Uterus (tissue), 4 donors: ENCODE results near the gene MTUS2. TPM values are rescaled to one million over a fixed set of nuclear protein-coding genes. Genes with fewer than 3 reads are reported as not detected.

Experiments
- DNase-seq, 2 donors: peaks; one replicate each; pipeline ENCODE4 v3.0.0-alpha.2; 2019 to 2020
- H3K27ac ChIP-seq, 2 donors: fragments of 200-600 bp; sonication (generic); 1 replicate in 1 of 2; 2 replicates in 1 of 2; pipeline ENCODE4 v1.5.1; 2016 to 2018
- H3K27me3 ChIP-seq, 2 donors: fragments of 200-600 bp; sonication (generic); one replicate each; pipeline ENCODE4 v1.5.1; 2018 to 2019; ENCODE audit warnings: control low read depth in 1 of 2
- H3K36me3 ChIP-seq, 2 donors: fragments of 200-600 bp; sonication (generic); one replicate each; pipeline ENCODE4 v1.5.1; 2019; ENCODE audit warnings: control low read depth in 1 of 2
- H3K4me1 ChIP-seq, 2 donors: fragments of 200-600 bp; sonication (generic); one replicate each; pipeline ENCODE4 v1.5.1; 2018 to 2019; ENCODE audit warnings: control low read depth in 1 of 2
- H3K4me3 ChIP-seq, 2 donors: fragments of 200-600 bp; sonication (generic); 1 replicate in 1 of 2; 2 replicates in 1 of 2; pipeline ENCODE4 v1.5.1; 2018 to 2019; ENCODE audit warnings: mild to moderate bottlenecking in 1 of 2
- H3K9me3 ChIP-seq, 2 donors: fragments of 200-600 bp; sonication (generic); one replicate each; pipeline ENCODE4 v1.5.1; 2019; ENCODE audit warnings: control low read depth in 1 of 2
- POLR2A ChIP-seq, 2 donors: fragments of 450-650 bp; IDR thresholded peaks; one replicate each; pipeline ENCODE4 v1.6.1; 2016; ENCODE audit warnings: antibody characterized with exemption in 2 of 2, mild to moderate bottlenecking in 1 of 2, moderate library complexity in 1 of 2
- intact Hi-C: fragments of 100-400 bp; cut with DNase I; formaldehyde crosslinking; loops from one replicate; pipeline ENCODE4 v1.15.1; 2023; ENCODE audit warnings: low total_unique reads
- total RNA-seq, 4 donors: library from RNA; depleted of rRNA in 3 of 4; stranded (reverse); fragments of >200 nt in 3 of 4; gene quantifications; one replicate each; pipeline versions ENCODE4 v1.1.0 to v1.2.4, GENCODE V29; 2014 to 2023
- TF ChIP-seq, protein P1 (sequence below), 4 experiments: fragments of 200-600 bp in 2 of 4; fragments of 450-650 bp in 2 of 4; sonication (generic) in 2 of 4; IDR thresholded peaks; one replicate each; pipeline ENCODE4 v1.5.1; 2016 to 2019; ENCODE audit warnings: antibody characterized with exemption in 4 of 4, mild to moderate bottlenecking in 2 of 4, moderate library complexity in 1 of 4
- donor health status: DM: yes; HTN: yes; CAD: no.

The MTUS2 gene
- total RNA-seq, 4 donors from 2014 or later, result 0.26 to 4.0 (median 3.6) TPM; not detected in 1

DNA sequence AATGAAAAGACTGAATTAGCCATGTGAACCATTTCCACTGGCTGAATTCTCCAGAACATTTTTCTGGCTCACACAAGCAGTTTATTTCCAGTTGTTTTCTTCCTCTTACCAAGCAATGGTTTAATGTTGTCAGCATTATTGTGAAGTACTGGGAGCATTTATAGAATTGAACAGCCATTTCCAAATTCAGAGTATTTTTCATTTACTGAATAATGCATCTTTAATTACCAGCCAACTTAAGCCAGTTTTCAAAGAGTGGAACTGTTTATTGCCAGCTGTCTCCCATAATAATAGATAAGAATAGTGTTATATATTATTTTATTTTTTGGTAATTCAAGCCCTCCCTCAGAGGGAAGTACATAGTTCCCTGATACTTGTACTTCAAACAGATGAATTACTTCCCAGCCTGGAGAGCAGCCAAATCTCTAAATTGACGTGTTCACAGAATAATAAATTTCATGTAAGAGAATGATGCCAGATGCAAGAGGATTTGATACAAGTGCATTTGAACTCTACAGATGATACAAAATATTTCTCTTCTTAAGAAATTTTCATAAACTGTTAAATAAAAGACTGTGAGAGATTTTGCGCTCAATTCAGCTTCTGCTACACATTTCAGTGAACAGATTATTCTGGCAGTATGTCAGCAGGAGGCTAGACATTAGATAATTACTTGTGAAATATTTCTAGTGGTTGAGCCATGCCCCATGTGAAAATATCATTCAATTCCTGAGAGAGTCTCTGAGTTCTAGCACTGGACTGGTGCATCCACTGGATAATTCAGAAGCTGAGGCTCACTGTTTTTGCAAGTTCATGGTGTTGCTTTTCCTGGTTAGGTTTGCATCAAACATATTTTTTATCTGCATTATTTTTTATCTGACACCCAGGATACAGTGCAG lies 459.5 kb downstream of the MTUS2 start:
- no peaks in the 10 kb centered on the region for H3K4me1 ChIP-seq
- H3K36me3 ChIP-seq, result no peaks in the 10 kb centered on the region
- H3K27me3 ChIP-seq, result no peaks in the 10 kb centered on the region
- DNase-seq, result no peak
- no peaks in the 10 kb centered on the region for H3K9me3 ChIP-seq
- no peak for TF ChIP-seq POLR2A (IDR thresholded peaks at IDR 0.05)
- TF ChIP-seq, protein P1, sequence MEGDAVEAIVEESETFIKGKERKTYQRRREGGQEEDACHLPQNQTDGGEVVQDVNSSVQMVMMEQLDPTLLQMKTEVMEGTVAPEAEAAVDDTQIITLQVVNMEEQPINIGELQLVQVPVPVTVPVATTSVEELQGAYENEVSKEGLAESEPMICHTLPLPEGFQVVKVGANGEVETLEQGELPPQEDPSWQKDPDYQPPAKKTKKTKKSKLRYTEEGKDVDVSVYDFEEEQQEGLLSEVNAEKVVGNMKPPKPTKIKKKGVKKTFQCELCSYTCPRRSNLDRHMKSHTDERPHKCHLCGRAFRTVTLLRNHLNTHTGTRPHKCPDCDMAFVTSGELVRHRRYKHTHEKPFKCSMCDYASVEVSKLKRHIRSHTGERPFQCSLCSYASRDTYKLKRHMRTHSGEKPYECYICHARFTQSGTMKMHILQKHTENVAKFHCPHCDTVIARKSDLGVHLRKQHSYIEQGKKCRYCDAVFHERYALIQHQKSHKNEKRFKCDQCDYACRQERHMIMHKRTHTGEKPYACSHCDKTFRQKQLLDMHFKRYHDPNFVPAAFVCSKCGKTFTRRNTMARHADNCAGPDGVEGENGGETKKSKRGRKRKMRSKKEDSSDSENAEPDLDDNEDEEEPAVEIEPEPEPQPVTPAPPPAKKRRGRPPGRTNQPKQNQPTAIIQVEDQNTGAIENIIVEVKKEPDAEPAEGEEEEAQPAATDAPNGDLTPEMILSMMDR (IDR thresholded peaks at IDR 0.05), result no peak
- no peak overlapping the region for H3K27ac ChIP-seq
- intact Hi-C loops, result no loop called here
- H3K4me3 ChIP-seq, result no peak overlapping the region

DNA sequence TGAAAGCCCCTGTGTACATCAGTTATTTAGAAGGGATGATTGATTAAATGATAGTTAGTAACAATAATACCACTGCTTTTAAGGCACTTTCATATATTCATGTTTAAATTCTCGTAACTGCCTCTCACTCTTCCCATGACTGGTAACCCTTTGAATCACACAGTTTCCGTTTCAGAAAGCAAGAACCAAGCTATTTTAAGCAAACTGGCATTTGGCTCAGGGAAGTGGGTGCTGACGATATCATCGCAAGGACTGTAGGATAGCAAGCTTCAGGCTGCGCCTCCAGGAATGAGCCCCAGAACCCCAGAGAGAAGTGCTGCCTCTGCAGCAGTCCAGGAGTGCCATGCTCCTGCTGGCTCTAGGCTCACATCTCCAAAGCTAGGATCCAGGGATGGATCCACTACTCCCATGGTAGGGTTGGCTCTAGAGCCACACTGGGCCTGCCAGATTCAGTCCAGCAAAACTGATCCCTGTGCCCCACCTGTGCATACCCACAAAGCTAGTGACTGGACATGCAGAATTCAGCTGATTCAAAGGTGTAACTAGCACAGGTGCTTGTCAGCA lies 461.9 kb downstream of the MTUS2 start:
- no peak overlapping the region for H3K27ac ChIP-seq
- no peaks in the 10 kb centered on the region for H3K36me3 ChIP-seq
- intact Hi-C loops, result no loop called here

DNA sequence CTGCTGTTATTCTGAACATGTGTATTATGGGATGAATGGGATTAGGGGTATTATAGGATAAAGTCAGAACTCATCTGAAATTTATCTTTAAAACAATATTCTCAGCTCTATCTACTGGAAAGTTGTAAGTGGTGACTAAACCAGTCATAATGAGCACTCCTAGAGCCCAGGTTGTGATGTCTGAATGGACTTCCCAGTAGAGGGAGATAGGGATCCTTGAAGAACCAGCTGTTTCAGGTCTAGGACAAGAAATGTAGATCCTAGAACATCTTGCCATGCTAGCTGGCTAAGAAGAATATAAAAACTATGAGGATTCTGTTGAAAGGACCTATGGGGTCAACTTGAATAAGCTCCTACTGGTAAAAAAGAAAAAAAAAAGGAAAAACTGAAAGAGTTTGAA lies 464.6 kb downstream of the MTUS2 start:
- intact Hi-C loops, result no loop called here
- Histone ChIP-seq H3K9me3 (no peaks in the 10 kb centered on the region), H3K4me1 (no peaks in the 10 kb centered on the region), H3K36me3 (no peaks in the 10 kb centered on the region), H3K4me3 (no peak overlapping the region), H3K27ac (no peak overlapping the region), H3K27me3 (no peaks in the 10 kb centered on the region)
- DNase-seq, result no peak
- TF ChIP-seq, protein P1 (IDR thresholded peaks at IDR 0.05), result no peak
- TF ChIP-seq POLR2A (IDR thresholded peaks at IDR 0.05), result no peak

More for the DNA sequence above, 461.9 kb downstream of the MTUS2 start:
- TF ChIP-seq POLR2A (IDR thresholded peaks at IDR 0.05), result no peak
- TF ChIP-seq, protein P1 (IDR thresholded peaks at IDR 0.05), result no peak
- Histone ChIP-seq H3K27me3 (no peaks in the 10 kb centered on the region), H3K9me3 (no peaks in the 10 kb centered on the region), H3K4me3 (no peak overlapping the region), H3K4me1 (no peaks in the 10 kb centered on the region)
- DNase-seq, result no peak

DNA sequence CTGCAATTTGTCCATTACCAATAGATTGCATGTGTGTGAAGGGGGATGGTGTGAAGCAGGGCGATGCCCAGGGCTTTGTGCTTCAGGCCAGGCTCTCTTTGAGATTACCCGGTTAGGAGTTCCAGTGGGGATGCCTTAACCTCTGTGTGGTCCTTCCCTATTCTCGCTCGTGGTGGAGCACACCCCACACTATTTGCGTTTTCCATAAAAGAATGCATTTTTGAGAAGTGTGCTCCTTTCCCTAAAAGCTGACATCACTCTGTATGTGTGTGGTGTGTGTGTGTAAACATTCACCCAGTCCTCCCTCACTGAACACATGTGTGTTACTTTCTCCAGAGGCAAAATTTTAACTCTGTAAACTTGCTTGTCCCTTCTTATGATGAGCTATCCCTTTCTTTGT lies 467.1 kb downstream of the MTUS2 start:
- TF ChIP-seq, protein P1 (IDR thresholded peaks at IDR 0.05), result no peak
- TF ChIP-seq POLR2A (IDR thresholded peaks at IDR 0.05), result no peak
- intact Hi-C loops, result no loop called here
- Histone ChIP-seq H3K9me3 (no peaks in the 10 kb centered on the region), H3K4me1 (no peaks in the 10 kb centered on the region), H3K4me3 (no peak overlapping the region), H3K27ac (no peak overlapping the region), H3K27me3 (no peaks in the 10 kb centered on the region), H3K36me3 (no peaks in the 10 kb centered on the region)
- no peak for DNase-seq

DNA sequence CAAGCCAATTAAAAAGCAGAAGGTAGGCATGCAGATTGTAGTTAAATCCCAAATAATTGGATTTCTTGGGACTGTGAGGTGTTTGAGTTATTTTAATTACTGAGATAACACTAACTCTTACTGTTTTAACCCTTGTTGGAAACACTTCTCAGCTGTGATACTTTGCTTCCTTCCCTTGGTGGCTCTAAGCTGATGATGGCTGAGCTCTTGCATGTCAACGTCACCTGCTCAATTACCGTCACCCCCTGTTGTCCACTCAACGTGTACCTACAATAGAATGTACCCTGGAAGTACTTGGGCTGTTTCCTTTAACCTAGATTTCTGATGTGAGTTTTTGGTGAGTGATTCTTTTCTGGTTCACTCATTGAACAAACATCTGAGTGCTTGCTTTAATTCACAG lies 471.9 kb downstream of the MTUS2 start:
- Histone ChIP-seq H3K36me3 (no peaks in the 10 kb centered on the region), H3K27ac (no peak overlapping the region), H3K4me1 (no peaks in the 10 kb centered on the region), H3K4me3 (no peak overlapping the region), H3K27me3 (no peaks in the 10 kb centered on the region), H3K9me3 (no peaks in the 10 kb centered on the region)
- intact Hi-C loops, result no loop called here
- no peak for DNase-seq
- TF ChIP-seq, protein P1 (IDR thresholded peaks at IDR 0.05), result no peak
- no peak for TF ChIP-seq POLR2A (IDR thresholded peaks at IDR 0.05)
